A549 (cell line): ENCODE measurements around the gene TPM1.
A peak's percentile ranks its signal among the peaks of the same experiment; 100 is the strongest.

ENCODE experiments used
- CTCF ChIP-seq: fragments of >200 bp; sonication (Bioruptor Twin); formaldehyde crosslinking; IDR thresholded peaks from 3 replicates; pipeline ENCODE4 v1.5.1; 2016
- JUN ChIP-seq, 2 experiments: fragments of >200 bp; sonication (Bioruptor Twin); formaldehyde crosslinking; IDR thresholded peaks; 2 replicates in 1 of 2; 3 replicates in 1 of 2; pipeline ENCODE4 v1.6.1; 2016 to 2017

- 0 out of 5 replicates have a peak, but pooled peaks of 1 of the 2 experiments have one; percentile 23 for TF ChIP-seq JUN (IDR thresholded peaks at IDR 0.05)
- no peak for TF ChIP-seq CTCF
Observed at GRCh38 chr15:63094495-63094931, 52.0 kb downstream of the TPM1 start.
